A549 (cell line): Measurements from ENCODE around the gene WASF2.
A peak's percentile ranks its signal among the peaks of the same experiment; 100 is the strongest.

ENCODE experiments used
- CBX8 ChIP-seq: fragments of 200-600 bp; sonication (generic); IDR thresholded peaks from 2 replicates; pipeline ENCODE4 v1.6.1; 2016
- CTCF ChIP-seq: fragments of >200 bp; sonication (Bioruptor Twin); formaldehyde crosslinking; IDR thresholded peaks from 3 replicates; pipeline ENCODE4 v1.5.1; 2016
- ELK1 ChIP-seq: fragments of 150-350 bp; IDR thresholded peaks from 2 replicates; pipeline ENCODE4 v1.6.1; 2014; ENCODE audit warnings: low read depth, mild to moderate bottlenecking, low read length
- EP300 ChIP-seq, 2 experiments: fragments of >200 bp; sonication (Bioruptor Twin); formaldehyde crosslinking; IDR thresholded peaks; 2 replicates in 1 of 2; 3 replicates in 1 of 2; pipeline ENCODE4 v1.6.1; 2016 to 2017
- MAX ChIP-seq: IDR thresholded peaks from 2 replicates; pipeline ENCODE4 v1.6.1; 2012
- POLR2A ChIP-seq: IDR thresholded peaks from 2 replicates; pipeline ENCODE4 v1.6.1; 2012; ENCODE audit warnings: mild to moderate bottlenecking, low read length
- POLR2AphosphoS2 ChIP-seq: conservative IDR thresholded peaks from 2 replicates; pipeline ENCODE4 v1.6.1; 2012; ENCODE audit warnings: low read length, improper control_type of control experiment, inconsistent platforms
- SMC3 ChIP-seq: fragments of >200 bp; sonication (Bioruptor Twin); formaldehyde crosslinking; IDR thresholded peaks from 3 replicates; pipeline ENCODE4 v1.6.1; 2018; ENCODE audit warnings: inconsistent platforms

DNA sequence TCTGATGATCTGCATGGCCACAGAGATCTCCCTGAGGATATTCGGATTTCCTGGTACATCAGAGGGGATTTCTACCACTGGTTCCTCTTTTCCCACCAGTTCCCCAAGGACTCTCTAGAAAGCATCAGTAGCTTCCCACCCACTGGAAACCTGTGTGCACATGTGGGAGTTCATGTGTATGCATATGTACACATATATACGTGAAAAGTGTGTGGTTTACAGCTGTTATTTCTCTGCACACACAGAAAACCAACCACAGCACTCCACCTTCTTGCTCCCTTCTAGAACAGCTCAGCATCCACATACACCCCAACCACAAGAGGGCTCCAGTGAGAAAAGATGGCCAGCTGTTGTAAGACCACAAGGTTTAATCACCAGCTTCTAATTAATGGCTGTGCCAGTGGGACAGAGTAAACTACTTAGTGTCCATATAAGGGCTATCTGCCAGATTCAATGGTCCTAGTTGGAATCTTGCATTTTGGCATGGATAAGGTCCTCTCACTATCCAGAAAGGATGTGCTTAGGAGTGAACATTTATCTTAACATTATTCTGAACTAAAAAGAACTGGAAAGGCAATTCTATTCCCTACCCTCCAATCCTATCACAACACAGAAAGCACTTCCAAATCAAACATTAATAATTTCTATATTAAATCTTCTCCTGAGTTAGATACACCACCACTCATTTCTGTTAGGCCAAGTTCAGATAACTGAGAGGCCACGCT, 73.4 kb downstream of the WASF2 start:
- TF ChIP-seq CBX8 (no peak), POLR2A (no peak), MAX (no peak), CTCF (peak; percentile 60), EP300 (IDR thresholded peaks at IDR 0.05) (no peak), SMC3 (peak; percentile 58; the same call in 2 of the 3 replicates), POLR2AphosphoS2 (no peak), ELK1 (no peak)
